OCI-LY3 (cell line): ENCODE data around the gene INSIG1.

Experiments used
- CTCF ChIP-seq: fragments of 200-600, 300-600 bp; sonication (generic); IDR thresholded peaks from 2 replicates; pipeline ENCODE4 v1.5.1; 2014; ENCODE audit warnings: antibody characterized with exemption, low read length, low read depth
- EZH2phosphoT487 ChIP-seq: fragments of 200-600 bp; shearing (Covaris generic); IDR thresholded peaks from 2 replicates; pipeline ENCODE4 v1.6.1; 2018; ENCODE audit warnings: antibody characterized with exemption, mixed run types, low read depth

- TF ChIP-seq CTCF (no peak), EZH2phosphoT487 (no peak)
Observed at GRCh38 chr7:155357573-155358041, 59.9 kb downstream of the INSIG1 start.
